Stimulated activated CD4-positive, alpha-beta T cell treated with anti-CD3 and anti-CD28 coated beads, Interleukin-1b, Interleukin-23, amount 100 ng/mL, for 48 hours (primary cell): ENCODE measurements around the gene DDX43.
"Not testable (repeated sequence)": the region's sequence is repeated elsewhere in the genome, so short reads cannot be mapped to it uniquely, and the experiment has no call there.

Experiments used
- DNase-seq: peaks from one replicate; pipeline ENCODE4 v3.0.0-alpha.2; 2020

The DDX43 gene

GRCh38 chr6:73389854-73390253, 4.8 kb upstream of the DDX43 start:
- DNase-seq: no peak

- no peak for DNase-seq
Measured at GRCh38 chr6:73391675-73392074, 3.0 kb upstream of the DDX43 start.

- DNase-seq: not testable (repeated sequence)
Measured at GRCh38 chr6:73392188-73392587, 2.4 kb upstream of the DDX43 start.

- no peak for DNase-seq
Measured at GRCh38 chr6:73393278-73393677, 1.4 kb upstream of the DDX43 start.

- no peak for DNase-seq
Measured at GRCh38 chr6:73395875-73396274, 1.2 kb downstream of the DDX43 start.

- no peak for DNase-seq
Measured at GRCh38 chr6:73400656-73401055, 6.0 kb downstream of the DDX43 start.

GRCh38 chr6:73409395-73409794, 14.8 kb downstream of the DDX43 start:
- DNase-seq: no peak

- no peak for DNase-seq
Measured at GRCh38 chr6:73413102-73413501, 18.5 kb downstream of the DDX43 start.

- no peak for DNase-seq
Measured at GRCh38 chr6:73418081-73418741, 23.6 kb downstream of the DDX43 start.

GRCh38 chr6:73421534-73421933, 26.9 kb downstream of the DDX43 start:
- no peak for DNase-seq

- no peak for DNase-seq
Measured at GRCh38 chr6:73435236-73435635, 40.6 kb downstream of the DDX43 start.

- no peak for DNase-seq
Measured at GRCh38 chr6:73443555-73443954, 48.9 kb downstream of the DDX43 start.

GRCh38 chr6:73451223-73452106, 56.8 kb downstream of the DDX43 start:
- DNase-seq: peak; percentile 46

- peak; percentile 81 for DNase-seq
Measured at GRCh38 chr6:73452107-73452461, 57.5 kb downstream of the DDX43 start, which contains the start of gene CGAS. CGAS (minus strand) TSS chr6:73452297; CDS start chr6:73452181, 116 bp downstream.

- no peak for DNase-seq
Measured at GRCh38 chr6:73455865-73456629, 61.4 kb downstream of the DDX43 start.

GRCh38 chr6:73459474-73459873, 64.8 kb downstream of the DDX43 start:
- DNase-seq: not testable (repeated sequence)

- no peak for DNase-seq
Measured at GRCh38 chr6:73460056-73460455, 65.4 kb downstream of the DDX43 start.

- peak; percentile 88 for DNase-seq
Measured at GRCh38 chr6:73461537-73462350, 67.1 kb downstream of the DDX43 start, which contains the start of gene MTO1. MTO1 (plus strand) TSS chr6:73461737; CDS start chr6:73461855, 118 bp downstream.
